GM11168 (cell line): ENCODE results near the gene DCTN5.
"Not testable (repeated sequence)": the region's sequence is repeated elsewhere in the genome, so short reads cannot be mapped to it uniquely, and the experiment has no call there.

Experiments used
- in situ Hi-C: fragments of 300-500 bp; cut with MboI; formaldehyde crosslinking; loops from one replicate; pipeline ENCODE4 v1.12.0; 2022; ENCODE audit warnings: low sequenced_read_pairs; ENCODE audit not compliant: unreplicated experiment

DCTN5 gene

GRCh38 chr16:23640931-23641765 lies at the start of gene DCTN5, which contains the start of gene PALB2:
DCTN5 (plus strand) TSS chr16:23641466; CDS start chr16:23641543, 77 bp downstream.
PALB2 (minus strand) TSS chr16:23641310; CDS start chr16:23641157, 153 bp downstream.
- in situ Hi-C loops: no loop called here

- in situ Hi-C loops: no loop called here
Measured at GRCh38 chr16:23594186-23594585, 47.1 kb upstream of the DCTN5 start.

GRCh38 chr16:23595246-23595950 lies 45.9 kb upstream of the DCTN5 start:
- in situ Hi-C loops: no loop called here

DNA sequence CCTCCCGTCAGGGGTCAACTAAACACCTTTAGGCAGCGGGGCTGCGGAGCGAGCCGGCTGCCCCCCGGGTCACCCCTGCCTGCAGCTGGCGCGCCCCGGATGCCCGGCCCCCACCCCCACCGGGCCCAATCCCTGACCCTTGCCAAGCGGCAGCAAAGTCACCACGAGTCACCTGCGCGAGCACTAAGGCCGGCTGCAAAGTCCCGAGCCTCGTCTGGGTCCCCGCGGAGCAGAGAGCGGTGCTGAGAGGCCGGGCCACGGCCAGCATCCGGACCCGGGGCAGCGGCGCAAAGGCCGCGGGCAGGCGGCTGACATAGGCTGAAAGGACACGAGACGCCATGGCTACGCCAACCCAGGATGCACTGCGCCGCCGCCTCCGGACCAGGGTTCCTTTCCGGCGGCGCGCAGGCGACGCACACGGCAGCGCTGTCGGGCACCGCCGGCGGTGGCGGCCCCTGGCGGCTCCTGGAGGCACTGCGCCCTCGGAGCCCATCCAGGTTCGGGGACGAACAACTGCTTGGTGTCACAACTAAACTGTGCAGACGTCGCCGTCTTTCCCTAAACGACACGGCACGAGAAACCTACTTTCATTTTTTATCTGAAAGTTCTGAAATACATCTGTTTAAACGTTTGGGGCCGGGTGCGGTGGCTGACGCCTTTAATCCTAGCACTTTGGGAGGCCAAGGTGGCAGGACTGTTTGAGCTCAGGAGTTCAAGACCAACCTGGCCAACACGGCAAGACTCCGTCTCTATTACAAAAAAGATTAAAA lies 45.1 kb upstream of the DCTN5 start, which contains the start of gene NDUFAB1:
Gene NDUFAB1 (minus strand): TSS at position 366 of the 770 bp plus-strand sequence. CDS start 26 bp downstream, at position 340.
- in situ Hi-C loops: no loop called here

DNA sequence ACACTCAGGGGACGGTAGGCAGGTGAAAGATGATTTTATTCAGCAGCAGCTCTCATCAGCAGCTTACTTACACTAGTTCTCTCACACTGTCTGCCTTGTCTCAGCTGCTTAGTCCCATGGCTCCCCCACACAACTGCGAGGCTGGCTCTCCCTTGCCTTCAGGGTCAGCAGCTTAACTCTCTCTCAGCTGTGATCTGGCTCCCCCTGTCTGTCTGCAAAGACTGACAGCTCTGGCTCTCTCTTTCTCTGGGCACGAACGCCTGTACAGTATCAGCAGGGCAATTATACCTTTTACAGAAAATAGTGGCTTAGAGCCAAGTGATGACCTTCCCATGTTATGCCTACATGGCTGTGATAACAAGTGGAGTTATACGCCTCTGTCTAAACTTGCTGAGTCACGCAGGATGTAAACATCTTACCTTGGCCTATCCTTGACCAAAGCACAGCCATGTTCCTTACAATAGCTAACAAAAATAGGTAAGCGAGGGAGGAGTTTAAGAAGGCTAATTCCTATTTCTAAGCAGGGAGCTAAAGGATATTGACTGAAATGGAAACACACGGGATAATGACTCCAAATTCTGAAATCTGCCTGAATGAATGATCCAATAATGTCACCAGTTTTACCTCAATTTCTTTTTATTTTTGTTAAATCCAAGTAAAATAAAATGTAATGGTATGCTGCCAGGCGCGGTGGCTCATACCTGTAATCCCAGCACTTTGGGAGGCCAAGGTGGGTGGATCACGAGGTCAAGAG lies 44.1 kb upstream of the DCTN5 start:
- in situ Hi-C loops: no loop called here

DNA sequence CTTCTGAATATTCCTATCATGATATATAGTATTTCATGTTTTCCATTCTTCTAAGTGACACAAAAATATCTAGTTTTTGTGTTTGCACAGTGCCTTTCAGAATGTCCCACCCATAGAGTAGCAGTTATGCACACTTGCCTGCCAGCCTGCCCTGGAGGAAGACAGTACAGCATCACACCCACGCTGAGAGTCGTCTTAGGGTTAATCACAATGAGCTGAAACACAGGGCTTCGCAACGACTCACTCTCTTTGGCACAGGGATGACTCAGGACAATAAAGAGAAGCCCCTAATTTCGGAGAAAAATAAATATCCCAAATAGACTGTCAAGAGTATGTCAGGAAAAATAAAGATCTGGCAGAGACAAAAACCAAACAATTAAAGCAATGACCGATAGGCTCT lies 33.5 kb upstream of the DCTN5 start:
- in situ Hi-C loops: no loop called here

GRCh38 chr16:23608194-23608593 lies 33.1 kb upstream of the DCTN5 start:
- in situ Hi-C loops: no loop called here

DNA sequence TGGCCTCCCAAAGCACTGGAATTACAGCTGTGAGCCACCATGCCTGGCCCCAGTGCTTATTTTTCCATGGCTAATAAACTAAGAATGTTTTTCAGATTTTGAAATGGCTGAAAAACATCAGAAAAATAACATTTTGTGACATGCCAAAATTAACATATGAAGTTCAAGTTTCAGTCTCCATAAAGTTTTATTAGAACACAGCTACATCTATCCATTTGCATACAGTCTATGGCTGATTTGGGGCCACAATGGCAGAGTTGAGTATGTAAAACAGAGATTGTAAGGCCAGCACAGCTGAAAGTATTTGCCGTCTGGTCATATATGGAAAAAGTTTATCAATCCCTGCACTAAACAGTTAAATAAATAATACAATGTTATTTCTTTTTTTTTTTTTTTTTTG lies 31.3 kb upstream of the DCTN5 start:
- in situ Hi-C loops: no loop called here

GRCh38 chr16:23610905-23611304 lies 30.4 kb upstream of the DCTN5 start:
- in situ Hi-C loops: not testable (repeated sequence)

DNA sequence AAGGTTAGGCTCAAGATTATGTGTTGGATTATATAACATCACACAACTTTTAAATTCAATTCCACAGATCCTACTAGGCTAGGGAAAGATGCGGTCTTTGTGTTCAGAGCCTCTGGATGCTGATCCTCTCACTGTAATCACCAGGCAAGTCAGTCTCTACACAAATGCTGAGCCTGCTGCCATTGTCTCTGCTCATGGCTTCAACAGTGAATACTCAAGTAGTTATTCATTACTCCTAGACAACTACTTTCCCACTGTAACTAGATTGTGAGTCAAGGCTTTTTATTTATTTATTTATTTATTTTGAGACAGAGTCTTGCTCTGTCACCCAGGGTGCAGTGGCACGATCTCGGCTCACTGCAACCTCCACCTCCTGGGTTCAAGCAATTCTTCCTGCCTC lies 29.3 kb upstream of the DCTN5 start:
- in situ Hi-C loops: no loop called here

- in situ Hi-C loops: no loop called here
Measured at GRCh38 chr16:23615805-23616204, 25.5 kb upstream of the DCTN5 start.

GRCh38 chr16:23624092-23624491 lies 17.2 kb upstream of the DCTN5 start:
- in situ Hi-C loops: no loop called here

DNA sequence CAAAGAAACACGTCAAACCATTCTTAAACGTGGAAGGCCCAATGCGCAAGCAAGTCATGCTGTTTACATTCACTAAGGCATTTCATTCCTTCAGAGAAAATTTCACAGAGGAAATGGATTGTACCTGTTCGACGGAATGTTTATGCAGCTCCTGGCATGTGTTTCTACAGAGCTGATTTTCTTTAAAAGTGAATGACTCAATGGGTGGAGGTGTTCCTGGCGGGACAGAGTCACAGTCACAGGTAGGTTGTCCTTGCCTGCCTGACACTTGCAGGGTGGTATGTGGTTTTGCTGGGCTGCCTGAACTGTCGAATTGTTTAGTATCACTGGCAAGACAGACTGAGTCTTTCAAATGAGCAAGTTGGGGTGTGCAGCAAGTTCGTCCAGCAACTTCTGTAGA lies 11.8 kb upstream of the DCTN5 start:
- in situ Hi-C loops: no loop called here

GRCh38 chr16:23631874-23632273 lies 9.4 kb upstream of the DCTN5 start:
- in situ Hi-C loops: not testable (repeated sequence)

GRCh38 chr16:23634461-23635036 lies 6.7 kb upstream of the DCTN5 start:
- in situ Hi-C loops: no loop called here

- in situ Hi-C loops: no loop called here
Measured at GRCh38 chr16:23635958-23636357, 5.3 kb upstream of the DCTN5 start.

- in situ Hi-C loops: no loop called here
Measured at GRCh38 chr16:23640615-23640930, 693 bp upstream of the DCTN5 start.

DNA sequence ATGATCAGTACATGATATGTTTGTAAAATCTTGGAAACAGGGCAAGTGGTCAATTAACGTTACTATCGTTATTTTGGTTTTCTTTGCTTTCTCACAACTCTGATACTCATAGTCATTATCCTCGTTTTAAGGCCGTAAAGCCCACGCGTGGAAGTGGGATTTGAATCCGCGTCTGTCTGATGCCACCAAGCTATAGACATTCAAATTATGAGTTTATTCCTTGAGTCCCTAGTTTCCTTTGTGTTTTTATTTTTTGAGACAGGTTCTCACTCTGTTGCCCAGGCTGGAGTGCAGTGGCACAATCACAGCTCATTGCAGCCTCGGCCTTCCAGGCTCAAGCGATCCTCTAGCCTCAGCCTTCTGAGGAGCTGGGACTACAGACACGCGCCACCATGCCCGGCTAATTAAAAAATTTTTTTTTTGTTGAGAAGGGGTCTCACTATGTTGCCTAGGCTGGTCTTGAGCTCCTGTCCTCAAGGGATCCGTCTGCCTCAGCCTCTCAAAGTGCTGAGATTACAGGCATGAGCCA lies 1.0 kb downstream of the DCTN5 start:
- in situ Hi-C loops: no loop called here

DNA sequence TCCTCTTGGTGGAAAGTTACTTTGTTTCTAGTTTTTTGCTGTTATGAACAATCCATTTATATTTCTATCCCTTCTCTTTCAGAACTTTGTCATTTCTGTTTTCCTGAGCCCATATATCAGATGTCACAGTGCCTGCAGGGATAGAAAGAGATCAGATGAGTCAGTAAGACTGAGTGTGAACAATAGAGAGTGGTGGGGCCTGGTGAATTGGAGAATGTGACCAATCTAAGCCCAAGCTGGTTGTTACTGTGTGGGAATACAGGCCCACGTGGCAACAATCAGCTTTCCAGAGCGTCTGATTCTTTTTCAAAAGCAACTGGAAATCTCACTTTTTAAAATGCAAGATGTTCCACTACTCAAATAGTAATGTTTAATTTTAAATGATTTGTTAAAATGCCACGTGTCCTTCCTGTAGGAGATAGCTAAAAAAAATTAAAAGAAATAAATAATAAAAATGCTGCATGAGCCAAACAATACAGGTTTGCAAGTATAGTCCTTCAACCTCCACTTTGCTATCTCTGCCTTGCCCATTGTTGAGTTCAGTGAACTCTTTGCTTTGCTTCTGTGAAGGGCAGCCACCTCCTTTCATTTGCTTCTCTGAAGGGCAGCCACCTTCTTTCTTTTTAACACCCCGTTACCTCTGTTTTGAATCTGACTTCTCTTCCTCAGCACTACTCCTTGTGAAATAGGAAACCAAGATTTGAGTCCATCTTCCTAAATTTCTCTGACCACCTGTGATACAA lies 9.6 kb downstream of the DCTN5 start:
- in situ Hi-C loops: no loop called here
